HepG2 (cell line): ENCODE data around the gene ROMO1. TPM values are rescaled to one million over a fixed set of nuclear protein-coding genes. Genes with fewer than 3 reads are reported as not detected.
A peak's percentile ranks its signal among the peaks of the same experiment; 100 is the strongest.

Experiments used
- SMARCE1 ChIP-seq: fragments of 450-650 bp; IDR thresholded peaks from 2 replicates; pipeline ENCODE4 v1.6.1; 2017; ENCODE audit warnings: borderline replicate concordance
- ZNF296 ChIP-seq: sonication (generic); formaldehyde crosslinking; conservative IDR thresholded peaks from 2 replicates; pipeline ENCODE4 v1.5.0; 2020; ENCODE audit warnings: mild to moderate bottlenecking, missing genetic modification reagents
- ZNF326 ChIP-seq: sonication (generic); formaldehyde crosslinking; IDR thresholded peaks from 2 replicates; pipeline ENCODE4 v1.4.0; 2020; ENCODE audit warnings: missing genetic modification reagents, borderline replicate concordance
- ZNF772 ChIP-seq: sonication (generic); formaldehyde crosslinking; IDR thresholded peaks from 2 replicates; pipeline ENCODE4 v1.5.0; 2020; ENCODE audit warnings: mild to moderate bottlenecking, missing genetic modification reagents
- polyA plus RNA-seq, 8 experiments: library from polyadenylated mRNA; depleted of rRNA in 3 of 8; stranded (reverse) in 7 of 8; unstranded in 1 of 8; fragments of >200 nt; fragmentation: Illumina TruSeq in 4 of 8; extraction: Trizol in 4 of 8; gene quantifications; 2 replicates each; pipeline versions ENCODE4 v1.2.1 to v1.2.3, GENCODE V29; 2011 to 2016; ENCODE audit warnings: low read depth in 4 of 8, missing spikeins in 1 of 8, mixed read lengths in 1 of 8; ENCODE audit not compliant: insufficient read depth in 1 of 8
- total RNA-seq, 5 experiments: library from RNA; depleted of rRNA; stranded (reverse); fragments of >200 nt; fragmentation: Illumina TruSeq; extraction: Trizol; gene quantifications; 2 replicates each; pipeline ENCODE4 v1.2.3, GENCODE V29; 2016; ENCODE audit warnings: low read depth in 1 of 5
- TF ChIP-seq, protein P1 (sequence below): sonication (generic); formaldehyde crosslinking; IDR thresholded peaks from 2 replicates; pipeline ENCODE4 v1.4.0; 2020; ENCODE audit warnings: missing genetic modification reagents
- TF ChIP-seq, protein P2 (sequence below): sonication (generic); formaldehyde crosslinking; IDR thresholded peaks from 2 replicates; pipeline ENCODE4 v1.4.0; 2020; ENCODE audit warnings: missing genetic modification reagents
- TF ChIP-seq, protein P3 (sequence below): sonication (generic); formaldehyde crosslinking; IDR thresholded peaks from 2 replicates; pipeline ENCODE4 v1.9.0; 2021; ENCODE audit warnings: missing genetic modification reagents, borderline replicate concordance

Gene ROMO1
- total and polyA plus RNA-seq, 2 of the 13 experiments (the other 11 are each of a cell fraction or from before 2014, with no cell fraction given): 636 to 755 TPM

DNA sequence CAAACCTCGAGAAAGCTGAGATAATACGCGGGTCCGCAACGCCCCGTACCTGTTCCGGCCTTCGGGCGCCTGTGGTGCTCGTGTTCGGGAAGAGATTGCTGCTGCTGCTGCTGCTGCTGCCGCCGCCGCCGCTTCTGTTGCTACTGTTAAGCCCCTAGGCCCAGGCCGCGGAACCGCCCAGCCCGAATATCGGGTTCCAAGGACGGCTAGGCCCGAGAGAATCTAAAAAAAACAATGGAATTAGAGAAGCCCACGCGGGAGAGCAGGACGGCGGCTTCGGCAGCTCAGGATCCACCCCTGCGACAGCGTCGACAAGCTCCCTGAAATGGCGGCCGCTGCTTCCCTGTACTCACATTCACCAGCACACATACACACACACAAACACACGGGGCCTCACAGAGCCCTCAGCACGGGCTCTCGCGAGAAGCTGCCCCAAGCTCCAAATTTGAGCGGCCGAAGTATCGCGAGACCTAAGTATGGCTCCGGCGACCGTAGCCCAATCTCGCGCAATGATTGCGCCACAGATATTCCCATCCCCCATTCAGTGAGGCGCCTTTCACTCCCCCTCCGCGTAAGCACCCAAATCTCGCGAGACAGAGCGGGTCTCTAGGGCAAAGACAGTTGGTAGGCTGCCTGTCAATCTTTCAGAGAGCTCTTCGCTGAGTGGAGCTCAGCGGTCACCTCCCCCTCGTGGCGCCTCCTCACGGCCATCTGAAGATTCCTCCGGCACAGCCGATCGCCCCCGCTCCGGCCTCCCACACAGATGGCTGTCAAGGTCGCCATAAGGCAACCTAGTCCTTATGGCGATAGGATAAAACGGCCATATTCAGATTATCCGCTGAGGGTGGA is 42.9 kb downstream of the ROMO1 start, which contains the start of gene RBM39 (continued):
- TF ChIP-seq, protein P1, sequence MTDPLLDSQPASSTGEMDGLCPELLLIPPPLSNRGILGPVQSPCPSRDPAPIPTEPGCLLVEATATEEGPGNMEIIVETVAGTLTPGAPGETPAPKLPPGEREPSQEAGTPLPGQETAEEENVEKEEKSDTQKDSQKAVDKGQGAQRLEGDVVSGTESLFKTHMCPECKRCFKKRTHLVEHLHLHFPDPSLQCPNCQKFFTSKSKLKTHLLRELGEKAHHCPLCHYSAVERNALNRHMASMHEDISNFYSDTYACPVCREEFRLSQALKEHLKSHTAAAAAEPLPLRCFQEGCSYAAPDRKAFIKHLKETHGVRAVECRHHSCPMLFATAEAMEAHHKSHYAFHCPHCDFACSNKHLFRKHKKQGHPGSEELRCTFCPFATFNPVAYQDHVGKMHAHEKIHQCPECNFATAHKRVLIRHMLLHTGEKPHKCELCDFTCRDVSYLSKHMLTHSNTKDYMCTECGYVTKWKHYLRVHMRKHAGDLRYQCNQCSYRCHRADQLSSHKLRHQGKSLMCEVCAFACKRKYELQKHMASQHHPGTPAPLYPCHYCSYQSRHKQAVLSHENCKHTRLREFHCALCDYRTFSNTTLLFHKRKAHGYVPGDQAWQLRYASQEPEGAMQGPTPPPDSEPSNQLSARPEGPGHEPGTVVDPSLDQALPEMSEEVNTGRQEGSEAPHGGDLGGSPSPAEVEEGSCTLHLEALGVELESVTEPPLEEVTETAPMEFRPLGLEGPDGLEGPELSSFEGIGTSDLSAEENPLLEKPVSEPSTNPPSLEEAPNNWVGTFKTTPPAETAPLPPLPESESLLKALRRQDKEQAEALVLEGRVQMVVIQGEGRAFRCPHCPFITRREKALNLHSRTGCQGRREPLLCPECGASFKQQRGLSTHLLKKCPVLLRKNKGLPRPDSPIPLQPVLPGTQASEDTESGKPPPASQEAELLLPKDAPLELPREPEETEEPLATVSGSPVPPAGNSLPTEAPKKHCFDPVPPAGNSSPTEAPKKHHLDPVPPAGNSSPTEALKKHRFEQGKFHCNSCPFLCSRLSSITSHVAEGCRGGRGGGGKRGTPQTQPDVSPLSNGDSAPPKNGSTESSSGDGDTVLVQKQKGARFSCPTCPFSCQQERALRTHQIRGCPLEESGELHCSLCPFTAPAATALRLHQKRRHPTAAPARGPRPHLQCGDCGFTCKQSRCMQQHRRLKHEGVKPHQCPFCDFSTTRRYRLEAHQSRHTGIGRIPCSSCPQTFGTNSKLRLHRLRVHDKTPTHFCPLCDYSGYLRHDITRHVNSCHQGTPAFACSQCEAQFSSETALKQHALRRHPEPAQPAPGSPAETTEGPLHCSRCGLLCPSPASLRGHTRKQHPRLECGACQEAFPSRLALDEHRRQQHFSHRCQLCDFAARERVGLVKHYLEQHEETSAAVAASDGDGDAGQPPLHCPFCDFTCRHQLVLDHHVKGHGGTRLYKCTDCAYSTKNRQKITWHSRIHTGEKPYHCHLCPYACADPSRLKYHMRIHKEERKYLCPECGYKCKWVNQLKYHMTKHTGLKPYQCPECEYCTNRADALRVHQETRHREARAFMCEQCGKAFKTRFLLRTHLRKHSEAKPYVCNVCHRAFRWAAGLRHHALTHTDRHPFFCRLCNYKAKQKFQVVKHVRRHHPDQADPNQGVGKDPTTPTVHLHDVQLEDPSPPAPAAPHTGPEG (CRISPR knock-in tag): peak; percentile 94
- TF ChIP-seq, protein P2, sequence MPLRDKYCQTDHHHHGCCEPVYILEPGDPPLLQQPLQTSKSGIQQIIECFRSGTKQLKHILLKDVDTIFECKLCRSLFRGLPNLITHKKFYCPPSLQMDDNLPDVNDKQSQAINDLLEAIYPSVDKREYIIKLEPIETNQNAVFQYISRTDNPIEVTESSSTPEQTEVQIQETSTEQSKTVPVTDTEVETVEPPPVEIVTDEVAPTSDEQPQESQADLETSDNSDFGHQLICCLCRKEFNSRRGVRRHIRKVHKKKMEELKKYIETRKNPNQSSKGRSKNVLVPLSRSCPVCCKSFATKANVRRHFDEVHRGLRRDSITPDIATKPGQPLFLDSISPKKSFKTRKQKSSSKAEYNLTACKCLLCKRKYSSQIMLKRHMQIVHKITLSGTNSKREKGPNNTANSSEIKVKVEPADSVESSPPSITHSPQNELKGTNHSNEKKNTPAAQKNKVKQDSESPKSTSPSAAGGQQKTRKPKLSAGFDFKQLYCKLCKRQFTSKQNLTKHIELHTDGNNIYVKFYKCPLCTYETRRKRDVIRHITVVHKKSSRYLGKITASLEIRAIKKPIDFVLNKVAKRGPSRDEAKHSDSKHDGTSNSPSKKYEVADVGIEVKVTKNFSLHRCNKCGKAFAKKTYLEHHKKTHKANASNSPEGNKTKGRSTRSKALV: peak; percentile 91
- TF ChIP-seq ZNF326 (CRISPR knock-in tag): no peak
- TF ChIP-seq, protein P3, sequence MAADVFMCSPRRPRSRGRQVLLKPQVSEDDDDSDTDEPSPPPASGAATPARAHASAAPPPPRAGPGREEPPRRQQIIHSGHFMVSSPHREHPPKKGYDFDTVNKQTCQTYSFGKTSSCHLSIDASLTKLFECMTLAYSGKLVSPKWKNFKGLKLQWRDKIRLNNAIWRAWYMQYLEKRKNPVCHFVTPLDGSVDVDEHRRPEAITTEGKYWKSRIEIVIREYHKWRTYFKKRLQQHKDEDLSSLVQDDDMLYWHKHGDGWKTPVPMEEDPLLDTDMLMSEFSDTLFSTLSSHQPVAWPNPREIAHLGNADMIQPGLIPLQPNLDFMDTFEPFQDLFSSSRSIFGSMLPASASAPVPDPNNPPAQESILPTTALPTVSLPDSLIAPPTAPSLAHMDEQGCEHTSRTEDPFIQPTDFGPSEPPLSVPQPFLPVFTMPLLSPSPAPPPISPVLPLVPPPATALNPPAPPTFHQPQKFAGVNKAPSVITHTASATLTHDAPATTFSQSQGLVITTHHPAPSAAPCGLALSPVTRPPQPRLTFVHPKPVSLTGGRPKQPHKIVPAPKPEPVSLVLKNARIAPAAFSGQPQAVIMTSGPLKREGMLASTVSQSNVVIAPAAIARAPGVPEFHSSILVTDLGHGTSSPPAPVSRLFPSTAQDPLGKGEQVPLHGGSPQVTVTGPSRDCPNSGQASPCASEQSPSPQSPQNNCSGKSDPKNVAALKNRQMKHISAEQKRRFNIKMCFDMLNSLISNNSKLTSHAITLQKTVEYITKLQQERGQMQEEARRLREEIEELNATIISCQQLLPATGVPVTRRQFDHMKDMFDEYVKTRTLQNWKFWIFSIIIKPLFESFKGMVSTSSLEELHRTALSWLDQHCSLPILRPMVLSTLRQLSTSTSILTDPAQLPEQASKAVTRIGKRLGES (CRISPR knock-in tag): peak; percentile 94
- peak; percentile 91; the same call in 1 of the 2 replicates for TF ChIP-seq ZNF296 (CRISPR knock-in tag)
- no peak for TF ChIP-seq SMARCE1
- TF ChIP-seq ZNF772 (CRISPR knock-in tag): peak; percentile 99
